Psoas muscle (tissue), 8 donors: ENCODE results near the gene ACOD1. TPM values are rescaled to one million over a fixed set of nuclear protein-coding genes. Genes with fewer than 3 reads are reported as not detected.

Experiments used
- ATAC-seq, 4 donors: fragments of 200-7000 bp; cut with Tn5 transposase; one replicate each; pipeline ENCODE4 v1.9.1; 2020; ENCODE audit warnings: moderate library complexity in 3 of 4, mild to moderate bottlenecking in 2 of 4
- DNase-seq, 2 donors: peaks; one replicate each; pipeline ENCODE4 v3.0.0-alpha.2; 2020
- H3K27ac ChIP-seq: fragments of 200-600 bp; one replicate; pipeline ENCODE4 v1.8.0; 2022
- H3K27me3 ChIP-seq, 3 donors: fragments of 200-600 bp in 1 of 3; one replicate each; pipeline versions ENCODE4 v1.6.1 to v1.8.0; 2013 to 2022; ENCODE audit warnings: low read length in 2 of 3, mild to moderate bottlenecking in 2 of 3, moderate library complexity in 1 of 3; ENCODE audit not compliant: insufficient read depth in 3 of 3
- H3K36me3 ChIP-seq, 2 donors: fragments of 200-600 bp in 1 of 2; one replicate each; pipeline versions ENCODE4 v1.6.1 to v1.8.0; 2013 to 2022; ENCODE audit warnings: low read depth in 1 of 2, mild to moderate bottlenecking in 1 of 2, moderate library complexity in 1 of 2; ENCODE audit not compliant: insufficient read depth in 1 of 2
- H3K4me1 ChIP-seq: fragments of 200-600 bp; one replicate; pipeline ENCODE4 v1.8.0; 2022
- H3K4me3 ChIP-seq: fragments of 200-600 bp; one replicate; pipeline ENCODE4 v1.8.0; 2022; ENCODE audit warnings: mild to moderate bottlenecking
- H3K9me3 ChIP-seq: fragments of 200-600 bp; one replicate; pipeline ENCODE4 v1.8.0; 2022
- CTCF ChIP-seq: fragments of 200-600 bp; IDR thresholded peaks from one replicate; pipeline ENCODE4 v1.8.0; 2022; ENCODE audit warnings: antibody characterized with exemption
- WGBS, 3 donors: extraction: QIAGEN DNeasy Blood & Tissue Kit; methylation state at CpG; one replicate each; pipeline versions ENCODE4 v1.1.6 to v1.1.7; 2013; 5-methylcytosine and 5-hydroxymethylcytosine counted together
- intact Hi-C, 2 donors: fragments of 100-400 bp; cut with DNase I; formaldehyde crosslinking; loops; one replicate each; pipeline versions ENCODE4 v1.11.0 to v1.14.2; 2022
- polyA plus RNA-seq, 3 donors: library from polyadenylated mRNA; stranded (reverse); fragments of 200-250 nt; gene quantifications; one replicate each; pipeline ENCODE4 v1.2.3, GENCODE V29; 2013
- total RNA-seq, 4 donors: library from RNA; stranded (reverse); fragmentation: NEBNext Ultra II Directional in 2 of 4; extraction: Animal tissue kit (Norgen Biotek cat#: 25700) in 2 of 4; gene quantifications; one replicate each; pipeline versions ENCODE4 v1.2.1 to v1.2.4, GENCODE V29; 2021 to 2023
- donor health status: healthy with polysubstance abuse.
- donor health status: DM: no; HTN: no; CAD: no; lungs with moderate emphysema.
- donor health status: Bipolar disorder and iron deficiency.
- donor health status: healthy.
- donor health status: DM: yes; HTN: yes; CAD: no.
- donor health status: DM: no; HTN: no; CAD: no.
- donor health status: DM: no; HTN: no; CAD: no.
- donor health status: DM: yes; HTN: yes; CAD: no.

ACOD1 gene
- total and polyA plus RNA-seq, 7 donors, result not detected

GRCh38 chr13:76927955-76928354 lies 20.4 kb upstream of the ACOD1 start:
- Histone ChIP-seq H3K4me1 (no peaks in the 10 kb centered on the region), H3K36me3 (no peaks in the 10 kb centered on the region)
- WGBS, 3 donors, result 87 to 90% (median 89%) methylated on average over 5 of the region's 5 CpGs

GRCh38 chr13:76928456-76928855 lies 19.9 kb upstream of the ACOD1 start:
- H3K27me3 ChIP-seq, result no peaks in the 10 kb centered on the region
- H3K9me3 ChIP-seq, result no peaks in the 10 kb centered on the region
- H3K4me3 ChIP-seq, result no peak overlapping the region
- no peak for TF ChIP-seq CTCF
- no peak for DNase-seq
- no peaks in the 10 kb centered on the region for H3K4me1 ChIP-seq
- H3K27ac ChIP-seq, result no peak overlapping the region
- no peaks in the 10 kb centered on the region for H3K36me3 ChIP-seq
- ATAC-seq, result no peak
- 57 to 70% (median 68%) methylated on average over 3 of the region's 3 CpGs for WGBS, 3 donors
- intact Hi-C loops, result no loop called here

More at GRCh38 chr13:76927955-76928354, 20.4 kb upstream of the ACOD1 start:
- no peak for DNase-seq
- H3K9me3 ChIP-seq, result no peaks in the 10 kb centered on the region
- H3K4me3 ChIP-seq, result no peak overlapping the region
- no peak for TF ChIP-seq CTCF
- intact Hi-C loops, result no loop called here
- no peak for ATAC-seq
- no peak overlapping the region for H3K27ac ChIP-seq
- no peaks in the 10 kb centered on the region for H3K27me3 ChIP-seq

- TF ChIP-seq CTCF, result no peak
- no peak for DNase-seq
- ATAC-seq, result no peak
- WGBS, 3 donors, result 91 to 93% (median 92%) methylated on average over 8 of the region's 8 CpGs
- Histone ChIP-seq H3K27me3 (no peaks in the 10 kb centered on the region), H3K36me3 (no peaks in the 10 kb centered on the region), H3K4me3 (no peak overlapping the region), H3K27ac (no peak overlapping the region), H3K4me1 (no peaks in the 10 kb centered on the region), H3K9me3 (no peaks in the 10 kb centered on the region)
- intact Hi-C loops, result no loop called here
Observed at GRCh38 chr13:76929320-76929719, 19.0 kb upstream of the ACOD1 start.

- ATAC-seq, result no peak
- 62 to 63% (median 62%) methylated on average over 2 of the region's 2 CpGs for WGBS, 3 donors
Observed at GRCh38 chr13:76929851-76930374, 18.4 kb upstream of the ACOD1 start.

More at GRCh38 chr13:76929851-76930374, 18.4 kb upstream of the ACOD1 start:
- no peak for DNase-seq
- intact Hi-C loops, result no loop called here
- H3K27ac ChIP-seq, result no peak overlapping the region
- no peak overlapping the region for H3K4me3 ChIP-seq
- no peaks in the 10 kb centered on the region for H3K4me1 ChIP-seq
- no peaks in the 10 kb centered on the region for H3K27me3 ChIP-seq
- H3K9me3 ChIP-seq, result no peaks in the 10 kb centered on the region
- TF ChIP-seq CTCF, result no peak
- H3K36me3 ChIP-seq, result no peaks in the 10 kb centered on the region
